Measurements from ENCODE around the gene FLOT1. TPM values are rescaled to one million over a fixed set of nuclear protein-coding genes. Genes with fewer than 3 reads are reported as not detected.

Gene FLOT1
- total RNA-seq, 1 experiment from 2014 or later = 110 TPM

GRCh38 chr6:30741789-30742315 lies 635 bp downstream of the FLOT1 start:
- DNase-seq (ENCODE audit: low spot score) (no peak), ATAC-seq (no peak)
- Mint-ChIP-seq H3K9me3 (no peaks in the 10 kb centered on the region), H3K4me3 (peak overlapping the region; percentile 98), H3K4me1 (peaks cover 25% of the 10 kb centered on the region), H3K27me3 (ENCODE audit: low read depth) (peaks cover 5% of the 10 kb centered on the region; the same call in 1 of the 2 replicates), H3K36me3 (peaks cover 54% of the 10 kb centered on the region), H3K27ac (peak overlapping the region; percentile 89)
- ChIA-PET POLR2A (interaction anchor here (0.6 to 0.8 kb wide), 3 partner anchors 10 to 127 kb away, joined by 5 read pairs; no protein-coding TSS in a partner anchor), CTCF (interaction anchor here (0.6 to 2.8 kb wide), 6 partner anchors 11 to 88 kb away, joined by 3 to 13 read pairs (median 4); no protein-coding TSS in a partner anchor)
- no peak for TF ChIP-seq E2F5 (CRISPR knock-in tag; IDR thresholded peaks at IDR 0.05)
- 0 out of 2 replicates have a peak, but pooled peaks have one; percentile 39 for TF ChIP-seq ARID4B (CRISPR knock-in tag; IDR thresholded peaks at IDR 0.05; ENCODE audit: borderline replicate concordance)
- TF ChIP-seq E2F1 (CRISPR knock-in tag; IDR thresholded peaks at IDR 0.05) = no peak
- TF ChIP-seq USF2 (CRISPR knock-in tag; IDR thresholded peaks at IDR 0.05) = no peak
- TF ChIP-seq MAX (CRISPR knock-in tag; IDR thresholded peaks at IDR 0.05) = peak; percentile 17; the same call in 1 of the 2 replicates
- 0 out of 2 replicates have a peak, but pooled peaks have one; percentile 5 for TF ChIP-seq CDX4 (CRISPR knock-in tag; IDR thresholded peaks at IDR 0.05; ENCODE audit: borderline replicate concordance)
- TF ChIP-seq PRDM15 (CRISPR knock-in tag; IDR thresholded peaks at IDR 0.05) = 0 out of 2 replicates have a peak, but pooled peaks have one; percentile 11

- DNase-seq (ENCODE audit: low spot score) (no peak), ATAC-seq (no peak)
- H3K36me3 Mint-ChIP-seq = peaks cover 58% of the 10 kb centered on the region
- ChIA-PET POLR2A (interaction anchor here (0.6 kb wide), 1 partner anchor 83 kb away, joined by 5 read pairs; no protein-coding TSS in a partner anchor), CTCF (interaction anchor here (0.7 to 2.8 kb wide), 3 partner anchors 10 to 54 kb away, joined by 3 to 13 read pairs (median 8); no protein-coding TSS in a partner anchor)
- H3K4me3 Mint-ChIP-seq = peak overlapping the region; percentile 98
- peak overlapping the region; percentile 89 for H3K27ac Mint-ChIP-seq
- no peak for TF ChIP-seq ELF4 (CRISPR knock-in tag; IDR thresholded peaks at IDR 0.05; ENCODE audit: low read depth)
- no peak for TF ChIP-seq TCF7 (CRISPR knock-in tag; IDR thresholded peaks at IDR 0.05; ENCODE audit: low read depth)
- no peak for TF ChIP-seq GABPB1 (CRISPR knock-in tag; IDR thresholded peaks at IDR 0.05)
- no peak for TF ChIP-seq PRRX2 (CRISPR knock-in tag; IDR thresholded peaks at IDR 0.05)
- no peak for TF ChIP-seq CREM (CRISPR knock-in tag; IDR thresholded peaks at IDR 0.05)
- TF ChIP-seq CBFB (CRISPR knock-in tag; IDR thresholded peaks at IDR 0.05; ENCODE audit: low read depth) = no peak
- TF ChIP-seq ZBTB21 (CRISPR knock-in tag; IDR thresholded peaks at IDR 0.05; ENCODE audit: borderline replicate concordance) = no peak
- no peak for TF ChIP-seq TEAD4 (CRISPR knock-in tag; IDR thresholded peaks at IDR 0.05)
- peaks cover 5% of the 10 kb centered on the region; the same call in 1 of the 2 replicates for H3K27me3 Mint-ChIP-seq (ENCODE audit: low read depth)
- peaks cover 25% of the 10 kb centered on the region for H3K4me1 Mint-ChIP-seq
- no peaks in the 10 kb centered on the region for H3K9me3 Mint-ChIP-seq
These were observed 1.3 kb downstream of the FLOT1 start for GRCh38 chr6:30741063-30741779.

Measured in WTC11 (cell line).